HG03097 (cell line): ENCODE data around the gene IGFN1.
"Not testable (repeated sequence)": the region's sequence is repeated elsewhere in the genome, so short reads cannot be mapped to it uniquely, and the experiment has no call there.

ENCODE experiments used
- ATAC-seq: cut with Tn5 transposase; IDR thresholded peaks from one replicate; pipeline ENCODE4 v1.9.1; 2021; ENCODE audit not compliant: unreplicated experiment, low FRiP score

IGFN1 gene

DNA sequence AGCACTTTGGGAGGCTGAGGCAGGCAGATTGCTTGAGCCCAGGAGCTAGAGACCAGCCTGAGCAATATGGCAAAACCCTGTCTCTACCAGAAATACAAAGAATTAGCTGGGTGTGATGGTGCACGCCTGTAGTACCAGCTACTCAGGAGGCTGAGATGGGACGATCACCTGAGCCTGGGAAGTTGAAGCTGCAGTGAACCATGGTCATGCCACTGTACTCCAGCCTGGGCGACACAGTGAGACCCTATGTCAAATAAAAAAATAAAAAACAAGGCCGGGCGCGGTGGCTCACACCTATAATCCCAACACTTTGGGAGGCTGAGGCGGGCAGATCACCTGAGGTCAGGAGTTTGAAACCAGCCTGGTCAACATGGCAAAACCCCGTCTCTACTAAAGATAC lies 27.6 kb upstream of the IGFN1 start:
- ATAC-seq: not testable (repeated sequence)

DNA sequence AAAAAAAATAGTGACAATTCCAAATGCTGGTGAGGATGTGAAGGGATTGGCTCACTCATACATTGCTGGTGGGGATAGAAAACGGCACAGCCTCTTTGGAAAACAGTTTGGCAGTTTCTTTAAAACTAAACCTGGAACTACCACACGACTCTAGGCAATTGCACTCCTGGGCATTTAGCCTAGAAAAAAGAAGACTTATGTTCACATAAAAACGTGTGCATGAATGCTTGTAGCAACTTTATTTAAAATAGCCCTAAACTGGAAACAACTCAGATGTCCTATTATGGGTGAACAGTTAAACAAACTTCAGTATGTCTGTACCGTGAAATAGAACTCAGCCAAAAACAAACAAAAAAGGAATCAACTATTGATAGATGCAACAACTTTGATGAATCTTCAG lies 26.9 kb upstream of the IGFN1 start:
- no peak for ATAC-seq

DNA sequence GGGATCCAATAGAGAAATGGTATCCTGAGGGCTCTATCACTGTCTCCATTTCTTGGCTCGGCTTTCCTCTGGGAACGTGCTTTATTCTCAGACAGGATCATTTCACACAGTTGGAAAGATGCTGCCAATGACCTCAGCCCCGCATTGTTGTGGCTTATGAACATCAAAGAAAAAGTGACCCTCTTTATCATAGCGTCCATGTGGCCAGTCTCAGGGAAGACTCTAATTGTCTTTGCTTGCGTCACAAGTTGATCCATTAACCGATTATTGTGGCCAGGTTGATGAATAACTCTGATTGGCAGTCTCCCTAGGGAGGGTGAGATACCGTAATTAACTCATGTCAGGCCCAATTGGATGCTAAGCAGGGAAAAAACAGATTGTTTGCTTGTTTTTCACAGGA lies 26.0 kb upstream of the IGFN1 start:
- no peak for ATAC-seq

DNA sequence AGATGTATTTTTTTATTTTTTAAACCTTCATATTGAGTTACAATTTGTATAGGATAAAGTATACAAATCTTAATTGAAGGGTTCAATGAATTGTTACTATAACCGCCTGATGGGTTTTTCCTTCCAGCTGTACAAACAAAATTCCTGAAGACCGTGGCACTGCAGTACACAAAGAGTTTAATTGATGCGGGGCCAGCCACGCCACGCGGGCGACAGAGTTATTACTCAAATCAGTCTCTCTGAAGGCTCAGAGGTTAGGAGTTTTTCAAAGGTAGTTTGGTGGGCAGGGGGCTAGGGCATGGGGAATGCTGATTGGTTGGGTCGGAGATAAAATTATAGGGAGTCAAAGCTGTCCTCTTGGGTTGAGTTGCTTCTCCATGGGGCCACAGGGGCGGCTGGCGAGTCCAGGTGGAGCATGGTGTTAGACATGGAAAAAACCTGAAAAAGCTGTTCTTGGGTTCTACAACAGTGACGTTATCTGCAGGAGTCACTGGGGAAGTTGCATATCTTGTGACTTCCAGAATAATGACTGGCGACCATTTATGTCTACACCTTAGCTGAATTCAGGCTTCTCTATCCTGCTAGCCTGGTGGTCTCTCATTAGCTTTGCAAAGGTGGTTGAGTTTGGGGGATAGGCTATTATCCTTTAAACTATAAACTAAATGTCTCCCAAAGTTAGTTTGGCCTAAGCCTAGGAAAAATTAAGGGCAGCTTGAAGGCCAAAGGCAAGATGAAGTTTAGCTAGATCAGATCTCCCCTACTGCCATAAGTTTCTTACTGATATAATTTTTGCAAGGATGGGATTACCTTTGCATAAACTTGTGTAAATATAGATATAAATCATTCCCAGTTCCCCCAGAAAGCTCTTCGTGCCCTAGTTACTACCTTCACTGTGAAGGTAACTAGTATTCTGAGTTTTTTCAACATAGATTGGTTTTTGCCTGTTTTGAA lies 23.3 kb upstream of the IGFN1 start:
- ATAC-seq: no peak

DNA sequence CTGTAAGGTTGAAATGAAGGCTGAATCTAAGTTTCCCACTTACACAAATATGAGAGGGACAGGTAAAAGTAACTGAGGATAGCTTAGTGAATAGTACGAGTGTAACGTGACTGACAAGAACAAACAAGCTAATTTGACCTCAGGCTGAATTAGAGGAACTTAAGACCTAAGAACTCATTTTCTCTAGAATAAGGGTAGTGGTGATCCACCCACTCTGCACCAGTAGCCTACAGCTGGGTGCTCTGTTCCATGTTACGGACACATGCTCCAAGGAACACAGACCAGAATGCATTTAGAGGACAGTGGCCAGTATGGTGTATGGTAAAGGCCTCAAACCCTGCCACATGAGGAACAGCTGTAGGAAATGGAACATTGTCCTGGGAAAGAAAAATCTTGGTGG lies 21.4 kb upstream of the IGFN1 start:
- ATAC-seq: no peak

DNA sequence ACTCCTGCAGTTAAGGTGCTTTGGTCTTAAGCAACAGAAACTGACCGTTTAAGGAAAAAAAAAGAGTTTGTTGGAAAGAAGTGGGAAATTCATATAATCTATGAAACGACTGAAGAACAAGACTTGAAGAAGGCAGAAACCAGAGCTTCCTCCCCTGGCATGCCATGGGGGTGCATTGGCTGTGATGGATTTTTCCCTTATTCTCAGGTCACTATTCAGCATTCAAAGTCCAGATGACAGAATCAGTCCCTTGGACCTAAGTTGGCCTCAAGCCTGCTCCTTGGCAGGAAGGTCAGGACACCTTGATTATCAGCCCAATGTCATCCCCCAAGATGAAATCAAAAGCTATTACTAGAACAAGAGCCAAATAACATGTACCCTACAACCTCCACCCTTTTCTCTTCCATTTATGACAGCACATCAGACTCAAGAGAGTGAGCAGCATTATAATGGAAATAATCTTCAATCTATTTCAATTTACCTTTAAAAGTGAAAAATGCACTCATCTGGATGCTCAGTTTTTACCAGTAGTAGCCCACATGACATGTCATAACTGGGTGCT lies 20.6 kb upstream of the IGFN1 start:
- no peak for ATAC-seq

DNA sequence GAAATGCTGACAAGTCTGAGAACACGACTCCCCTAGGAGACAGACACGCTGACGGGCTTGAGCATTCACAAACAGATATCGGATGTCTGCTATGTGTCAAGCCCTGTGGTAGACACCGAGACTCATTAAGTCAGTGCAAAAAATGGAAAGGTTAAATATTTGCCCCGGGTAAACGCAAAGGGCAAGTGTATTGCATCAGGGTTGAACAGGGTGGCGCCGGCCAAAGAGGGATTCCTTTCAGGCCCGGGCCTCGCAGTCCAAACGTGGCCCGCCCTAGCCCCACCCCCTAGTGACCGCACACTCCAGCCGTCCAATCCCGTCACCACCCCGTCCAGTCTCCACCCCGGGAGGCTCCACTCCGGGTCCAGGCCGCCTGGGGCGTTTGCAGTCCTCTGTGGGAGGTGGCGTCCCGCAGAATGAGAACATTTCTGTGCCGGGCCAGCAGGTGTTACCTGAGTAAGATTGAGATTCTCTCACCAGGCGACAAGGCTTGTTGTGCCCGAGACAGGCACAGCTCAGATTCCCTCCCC lies 20.0 kb upstream of the IGFN1 start:
- ATAC-seq: peak; percentile 88

DNA sequence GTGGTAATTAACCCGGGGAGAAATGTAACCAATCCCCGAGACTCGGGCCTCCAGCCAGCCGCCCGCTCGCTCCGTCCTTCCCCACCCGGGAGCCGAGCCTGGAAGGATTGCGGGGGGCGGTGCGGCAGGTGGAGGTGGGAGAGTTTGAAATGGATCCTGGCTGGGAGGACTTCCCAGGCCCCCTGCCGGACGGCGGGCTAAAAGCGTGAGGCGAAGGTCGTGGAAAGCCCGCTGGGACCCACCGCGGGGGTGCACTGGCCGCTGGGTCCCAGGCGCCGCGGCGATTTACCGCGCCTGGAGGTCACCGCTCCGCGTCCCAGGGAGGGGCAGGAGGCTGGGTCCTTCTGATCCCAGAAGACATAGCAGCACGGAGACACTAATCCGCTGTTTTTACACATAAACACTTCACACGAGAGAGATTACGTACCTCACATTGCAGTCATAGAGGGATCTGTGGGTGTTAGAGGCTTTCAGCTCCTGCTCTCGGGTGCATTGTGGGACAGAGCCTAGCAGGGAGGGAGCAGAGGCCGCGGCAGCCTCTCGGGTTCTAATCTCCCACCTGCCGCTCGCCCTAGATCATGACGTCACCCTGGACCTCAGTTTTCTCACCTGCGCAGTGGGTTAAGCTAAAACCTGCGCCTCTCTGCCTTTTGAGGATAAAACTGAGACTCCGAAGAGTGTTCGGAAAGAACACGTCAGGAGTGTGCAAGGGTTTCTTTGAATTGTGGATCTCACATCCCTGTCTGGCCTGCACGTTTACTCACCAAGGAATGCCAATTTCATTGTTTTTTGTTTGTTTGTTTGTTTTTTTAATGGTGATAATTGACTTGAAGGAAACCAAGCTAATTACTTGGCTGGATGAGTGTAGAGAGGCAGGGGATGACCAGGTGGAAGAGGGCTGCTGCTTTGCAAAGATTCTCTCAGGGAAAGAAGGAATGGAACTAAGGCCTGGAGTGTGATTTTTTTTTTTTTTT lies 19.3 kb upstream of the IGFN1 start:
- no peak for ATAC-seq

DNA sequence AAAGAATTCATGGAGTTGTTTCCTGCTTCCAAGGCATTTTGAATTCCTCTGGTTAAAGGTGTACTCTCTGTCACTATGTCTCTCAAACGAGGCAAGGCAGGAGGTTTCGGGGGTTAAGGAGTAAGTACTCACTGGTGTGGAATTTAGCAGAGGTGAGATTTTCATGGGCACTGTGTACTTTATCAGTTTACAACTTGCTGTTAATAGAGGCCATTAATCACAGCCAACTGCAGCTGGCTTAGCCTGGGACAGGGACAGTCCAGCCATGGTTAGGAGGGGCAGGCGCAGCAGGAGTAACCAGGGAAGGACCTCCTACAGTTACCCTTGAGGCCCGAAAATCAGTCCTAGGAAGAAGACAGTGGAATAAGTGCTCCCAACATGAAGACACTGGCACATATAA lies 18.3 kb upstream of the IGFN1 start:
- ATAC-seq: no peak

DNA sequence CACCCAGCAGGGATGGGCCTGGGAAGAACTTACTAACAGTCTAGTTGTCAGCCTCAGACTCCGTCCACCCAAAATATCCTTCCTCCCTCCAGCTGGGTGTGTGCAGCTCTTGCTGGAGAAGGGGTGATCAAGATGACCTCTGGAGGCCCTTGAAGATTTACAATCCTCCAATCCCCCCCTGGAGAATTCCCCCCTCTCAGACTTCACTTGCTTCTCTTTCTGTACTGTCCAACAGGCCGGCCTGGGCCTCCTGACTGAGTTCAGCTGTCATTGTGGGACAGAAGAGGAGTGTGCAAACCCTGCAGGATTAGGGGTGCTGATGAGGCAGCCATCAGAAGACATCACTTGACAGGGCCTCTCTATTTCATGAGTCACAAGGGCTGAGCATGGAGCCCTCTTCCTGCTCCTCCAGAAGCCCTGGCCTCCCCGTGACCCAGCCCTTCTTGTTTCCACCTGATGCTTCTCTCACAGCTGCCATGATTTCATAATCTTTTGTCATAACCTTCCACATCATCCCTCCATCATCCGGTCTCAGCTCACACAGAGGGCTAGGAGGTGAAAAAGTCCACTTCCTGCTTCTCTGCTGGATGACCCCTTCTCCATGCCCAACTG lies 17.5 kb upstream of the IGFN1 start:
- ATAC-seq: no peak

DNA sequence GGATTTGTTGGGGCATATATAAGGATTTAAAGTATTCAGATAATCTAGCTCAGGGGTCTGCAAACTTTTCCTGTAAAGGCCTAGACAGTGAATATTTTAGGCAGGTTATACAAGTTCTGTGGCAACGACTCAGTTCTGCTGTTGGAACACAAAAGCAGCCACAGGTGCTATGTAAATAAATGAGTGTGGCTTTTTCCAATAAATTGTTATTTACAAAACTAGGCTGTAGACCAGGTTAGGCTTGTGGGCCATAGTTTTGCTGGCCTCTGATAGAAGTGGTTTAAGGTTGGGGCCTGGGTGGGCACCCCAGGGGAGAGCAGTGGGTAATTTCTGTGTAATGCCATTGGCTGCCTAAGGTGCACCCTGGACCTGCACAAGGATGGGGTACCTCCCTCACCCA lies 16.9 kb upstream of the IGFN1 start:
- ATAC-seq: no peak

DNA sequence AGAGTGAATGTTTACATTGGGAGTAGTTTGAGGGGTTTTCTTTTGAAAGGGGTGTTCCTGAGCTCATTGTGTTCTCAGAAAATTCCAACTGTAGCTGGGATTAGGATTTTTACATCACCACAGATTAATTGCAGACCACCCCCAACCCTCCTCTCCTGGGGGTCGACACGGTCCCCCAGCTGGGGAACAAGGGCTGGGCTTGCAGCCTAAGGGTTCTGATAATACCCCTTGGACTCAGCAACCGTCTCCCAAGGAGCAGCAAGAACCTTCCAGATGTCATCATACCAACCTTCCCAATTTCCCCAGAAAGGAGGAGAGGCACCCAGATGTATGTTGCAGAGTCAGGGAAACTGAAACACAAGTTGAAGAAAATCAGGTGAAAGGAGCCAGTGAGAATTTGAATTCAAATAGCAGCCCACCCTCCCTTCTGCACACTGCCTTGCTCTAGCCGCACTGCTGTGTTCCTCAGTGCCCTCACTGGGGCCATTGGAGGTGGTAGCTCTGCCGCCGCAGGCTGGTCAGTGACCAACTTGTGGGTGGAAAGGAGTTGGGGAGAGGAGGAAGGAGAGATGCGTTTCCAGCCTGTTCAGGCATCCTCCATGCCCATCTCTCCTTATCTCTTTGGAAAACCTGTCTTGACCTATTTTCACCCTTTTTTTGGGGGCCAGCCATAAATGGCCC lies 14.7 kb upstream of the IGFN1 start:
- ATAC-seq: no peak

DNA sequence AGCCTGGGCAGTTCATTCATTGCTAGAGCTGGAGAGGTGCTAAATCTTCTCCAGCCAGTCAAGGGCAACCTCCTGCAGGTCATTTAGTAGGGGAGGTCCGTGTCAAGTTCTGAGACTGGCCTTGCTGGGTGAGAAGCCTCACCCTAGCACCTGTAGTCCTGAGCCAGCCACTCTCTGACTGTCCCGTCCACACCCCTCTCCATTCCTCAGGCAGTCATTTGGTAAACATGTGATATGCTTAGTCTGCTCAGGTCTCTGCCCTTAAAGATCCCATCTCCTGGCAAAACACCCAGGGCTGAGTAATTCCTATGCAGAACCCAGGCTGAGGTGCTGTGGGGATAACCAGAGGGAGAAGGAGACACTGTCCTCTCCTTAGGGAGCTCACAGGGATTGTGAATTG lies 13.7 kb upstream of the IGFN1 start:
- ATAC-seq: no peak

DNA sequence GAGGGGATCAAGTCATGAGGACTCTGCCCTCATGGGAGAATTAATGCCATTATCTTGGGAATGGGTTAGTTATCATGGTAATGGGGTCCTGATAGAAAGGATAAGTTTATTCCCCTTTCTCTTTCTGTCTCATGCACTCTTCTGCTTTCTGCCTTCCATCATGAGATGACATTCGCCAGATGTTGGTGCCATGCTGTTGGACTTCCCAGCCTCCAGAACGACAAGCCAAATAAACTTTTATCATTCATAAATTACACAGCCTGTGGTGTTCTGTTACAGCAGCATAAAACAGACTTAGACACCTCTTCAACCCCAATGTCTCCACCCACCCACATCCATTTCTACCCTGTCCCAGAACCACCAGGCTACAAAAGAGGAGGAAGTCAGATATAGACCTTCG lies 11.9 kb upstream of the IGFN1 start:
- ATAC-seq: no peak

DNA sequence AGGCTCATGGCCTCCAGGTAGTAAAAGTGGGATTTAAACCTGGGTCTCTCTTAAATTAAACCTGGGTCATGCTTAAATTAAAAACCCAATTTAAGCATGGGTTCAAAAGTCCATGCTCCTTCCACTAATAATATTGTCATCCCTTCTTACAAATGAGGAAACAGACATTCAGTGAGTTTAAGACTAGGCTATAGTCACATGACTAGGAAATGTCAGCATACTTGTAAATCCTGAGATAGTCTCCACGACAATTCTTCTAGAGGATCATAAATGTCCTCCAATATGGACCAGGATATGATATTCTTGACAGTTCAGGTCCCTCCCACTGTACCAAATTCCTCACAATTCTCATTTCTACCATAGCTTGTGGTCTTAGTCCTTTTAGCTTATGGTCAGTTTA lies 10.5 kb upstream of the IGFN1 start:
- ATAC-seq: no peak

DNA sequence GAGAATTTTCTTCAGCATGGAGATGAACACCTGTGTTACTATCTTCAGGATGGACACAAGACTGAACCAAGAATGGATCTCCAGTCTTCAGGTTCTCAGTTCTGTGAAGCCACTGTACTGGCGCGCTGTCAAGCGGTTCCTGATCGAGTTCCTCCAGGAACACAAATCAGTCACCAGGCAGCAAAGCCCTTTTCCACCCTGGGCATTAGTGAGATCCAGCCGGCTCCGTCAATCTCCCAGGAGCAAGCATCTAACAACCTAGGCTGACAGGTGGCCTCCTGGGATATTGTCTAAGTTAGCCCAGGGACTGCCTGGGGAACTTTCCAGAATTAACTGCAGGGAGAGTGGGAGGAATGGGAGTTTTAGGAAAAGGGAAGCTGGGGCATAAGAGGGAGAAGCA lies 9.7 kb upstream of the IGFN1 start:
- no peak for ATAC-seq

DNA sequence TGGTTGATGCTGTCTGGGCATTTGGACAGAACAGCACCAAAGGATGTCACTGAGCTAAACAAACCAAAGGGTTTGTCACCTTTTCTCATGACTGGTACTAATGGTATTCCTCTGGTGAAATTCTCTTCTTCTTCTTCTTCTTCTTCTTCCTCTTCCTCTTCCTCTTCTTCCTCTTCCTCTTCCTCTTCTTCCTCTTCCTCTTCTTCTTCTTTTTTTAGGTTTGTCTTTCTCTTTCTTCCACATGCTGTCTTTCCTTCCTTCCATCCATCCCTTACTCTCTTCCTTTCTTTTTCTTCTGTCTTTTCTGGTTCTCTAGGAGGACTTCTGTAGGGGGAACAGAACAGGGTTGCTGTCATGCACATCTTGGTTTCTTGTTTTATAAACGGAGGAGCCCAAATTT lies 9.3 kb upstream of the IGFN1 start:
- no peak for ATAC-seq

DNA sequence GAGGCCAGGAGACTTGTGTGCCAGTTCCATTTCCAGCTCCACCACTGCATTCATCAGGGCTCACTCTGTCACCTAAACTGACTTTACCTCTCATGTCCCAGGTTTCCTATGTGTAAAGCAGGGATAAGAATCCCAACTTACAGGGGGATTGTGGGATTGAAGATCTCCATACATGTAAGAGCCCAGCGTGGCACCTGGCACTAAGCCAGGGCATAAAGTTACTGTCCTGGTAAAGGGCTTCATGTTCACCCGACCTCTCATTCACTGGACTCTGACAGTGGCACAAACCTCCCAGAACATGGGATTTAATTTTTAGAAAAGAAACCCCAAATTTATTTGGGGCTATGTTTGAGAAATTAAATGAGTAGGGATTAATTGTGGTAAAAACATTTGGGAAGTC lies 8.9 kb upstream of the IGFN1 start:
- no peak for ATAC-seq

DNA sequence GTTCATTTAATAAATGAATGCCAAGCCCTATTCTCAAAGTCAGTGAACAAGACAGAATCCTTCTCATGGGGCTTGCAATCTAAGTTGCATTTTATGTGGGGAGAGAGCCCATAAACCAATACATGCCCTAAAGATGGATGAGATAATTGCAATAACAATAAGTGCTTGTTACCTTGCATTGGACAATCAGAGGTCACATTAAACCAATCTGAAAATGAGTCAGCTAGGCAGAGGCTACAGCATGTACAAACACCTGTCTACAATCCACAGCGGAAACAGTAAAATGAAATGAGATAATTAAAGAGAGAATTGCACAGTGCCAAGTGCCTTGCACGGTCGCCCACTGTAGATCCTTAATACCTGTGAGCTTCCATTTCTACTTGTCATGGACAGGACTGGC lies 7.4 kb upstream of the IGFN1 start:
- ATAC-seq: no peak

DNA sequence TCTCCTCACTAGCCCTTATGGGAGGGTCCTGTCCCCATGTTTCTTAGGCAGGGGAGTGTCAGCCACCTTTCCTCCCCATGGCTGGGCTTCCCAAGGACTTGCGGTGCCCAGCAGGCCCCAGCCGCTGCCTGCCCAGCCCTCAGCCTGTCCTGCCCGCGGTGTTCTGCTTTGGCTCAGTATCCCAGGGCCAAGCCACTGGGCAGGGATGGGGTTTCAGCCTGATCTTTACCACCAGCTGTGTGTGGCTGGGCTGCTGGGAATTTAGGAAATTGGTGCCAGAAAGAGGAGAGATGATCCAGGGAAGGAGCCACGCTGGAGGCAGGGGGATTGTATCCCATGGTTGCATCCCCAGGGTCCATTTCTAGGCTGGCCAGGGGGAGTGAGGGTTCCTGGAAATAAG lies 6.9 kb upstream of the IGFN1 start:
- no peak for ATAC-seq
